PC-9 (cell line): ENCODE results near the gene SLC8A3. TPM values are rescaled to one million over a fixed set of nuclear protein-coding genes. Genes with fewer than 3 reads are reported as not detected.

Source experiments
- BruUV-seq: library from RNA; stranded (reverse); fragments of 400-500 nt; replicated peaks from 2 replicates; lab custom pipeline; 2021; lab: Mats Ljungman, UMichigan
- CTCF ChIA-PET: fragments of 300-600 bp; sonication (Branson Sonifier 250); formaldehyde crosslinking; loops from one replicate; lab custom pipeline; 2022; ENCODE audit warnings: antibody characterized with exemption; lab: Charles Lee
- POLR2A ChIA-PET: fragments of 300-600 bp; sonication (Branson Sonifier 250); formaldehyde crosslinking; loops from one replicate; lab custom pipeline; 2022; ENCODE audit warnings: antibody characterized with exemption; ENCODE audit not compliant: unreplicated experiment; lab: Charles Lee
- DNase-seq, 2 experiments: peaks; one replicate each; pipeline versions ENCODE4 v3.0.0 to v3.0.0-alpha.2; 2015 to 2022; ENCODE audit warnings: mixed read lengths in 1 of 2
- H2AFZ ChIP-seq: fragments of 200-600 bp; sonication (generic); 2 replicates; pipeline ENCODE4 v1.8.1; 2017; ENCODE audit warnings: antibody characterized with exemption
- H3F3A ChIP-seq: fragments of 200-600 bp; sonication (generic); 2 replicates; pipeline ENCODE4 v1.8.1; 2017; ENCODE audit warnings: antibody characterized with exemption, mild to moderate bottlenecking, low read depth; ENCODE audit not compliant: insufficient read depth
- H3K27ac ChIP-seq: fragments of 200-600 bp; sonication (generic); 2 replicates; pipeline ENCODE4 v1.6.1; 2016; ENCODE audit warnings: mixed run types
- H3K27me3 ChIP-seq: fragments of 200-600 bp; sonication (generic); 2 replicates; pipeline ENCODE4 v1.6.1; 2016; ENCODE audit warnings: low read depth, mixed run types; ENCODE audit not compliant: insufficient read depth
- H3K36me3 ChIP-seq: fragments of 200-600 bp; sonication (generic); 2 replicates; pipeline ENCODE4 v1.6.1; 2016; ENCODE audit warnings: low read depth, mixed run types
- H3K4me1 ChIP-seq: fragments of 200-600 bp; sonication (generic); replicated peaks from 2 replicates; pipeline ENCODE4 v1.6.1; 2016; ENCODE audit warnings: mixed run types; ENCODE audit not compliant: insufficient read depth
- H3K4me2 ChIP-seq: fragments of 200-600 bp; sonication (generic); 2 replicates; pipeline ENCODE4 v1.6.1; 2017; ENCODE audit warnings: mixed run types
- H3K4me3 ChIP-seq: fragments of 200-600 bp; sonication (generic); 2 replicates; pipeline ENCODE4 v1.6.1; 2016; ENCODE audit warnings: mixed run types
- H3K79me2 ChIP-seq: fragments of 200-600 bp; sonication (generic); 2 replicates; pipeline ENCODE4 v1.6.1; 2017; ENCODE audit warnings: low read depth, mixed run types
- H3K9me2 ChIP-seq: fragments of 200-600 bp; sonication (generic); 2 replicates; pipeline ENCODE4 v1.8.1; 2017; ENCODE audit warnings: mild to moderate bottlenecking; ENCODE audit not compliant: insufficient read depth
- H3K9me3 ChIP-seq: fragments of 200-600 bp; sonication (generic); 2 replicates; pipeline ENCODE4 v1.8.1; 2016; ENCODE audit warnings: low read depth; ENCODE audit not compliant: insufficient read depth
- H4K20me1 ChIP-seq: fragments of 200-600 bp; sonication (generic); 2 replicates; pipeline ENCODE4 v1.8.1; 2017; ENCODE audit not compliant: insufficient read depth
- CTCF ChIP-seq: fragments of 200-600 bp; sonication (generic); conservative IDR thresholded peaks from 2 replicates; pipeline ENCODE4 v1.6.1; 2017; ENCODE audit warnings: mixed run types, antibody characterized with exemption, mild to moderate bottlenecking, moderate library complexity
- EZH2 ChIP-seq: fragments of 200-600 bp; sonication (generic); IDR thresholded peaks from 2 replicates; pipeline ENCODE4 v1.8.0; 2017; ENCODE audit warnings: antibody characterized with exemption, low read depth
- intact Hi-C: fragments of 100-400 bp; cut with micrococcal nuclease; formaldehyde crosslinking; loops from one replicate; pipeline ENCODE4 v1.10.0; 2022; ENCODE audit not compliant: unreplicated experiment
- total RNA-seq: library from RNA; stranded (reverse); gene quantifications from 2 replicates; pipeline ENCODE4 v1.2.3, GENCODE V29; 2021

The SLC8A3 gene
- total RNA-seq, 1 experiment from 2014 or later: not detected

- DNase-seq: no peak
- Histone ChIP-seq H3K4me2 (no peak overlapping the region), H3K4me1 (no peaks in the 10 kb centered on the region), H3K27me3 (no peaks in the 10 kb centered on the region), H3K4me3 (no peak overlapping the region), H4K20me1 (no peaks in the 10 kb centered on the region), H2AFZ (no peak overlapping the region), H3K9me2 (no peaks in the 10 kb centered on the region), H3K36me3 (no peaks in the 10 kb centered on the region), H3K27ac (no peak overlapping the region), H3K79me2 (no peaks in the 10 kb centered on the region), H3F3A (no peaks in the 10 kb centered on the region), H3K9me3 (no peaks in the 10 kb centered on the region)
- BruUV-seq: no TSS peak
- intact Hi-C loops: no loop called here
- POLR2A ChIA-PET: no interaction called here
- CTCF ChIA-PET: no interaction called here
- TF ChIP-seq EZH2: no peak
Observed at GRCh38 chr14:70008284-70009262, 180.2 kb downstream of the SLC8A3 start.

- Histone ChIP-seq H3F3A (no peaks in the 10 kb centered on the region), H2AFZ (no peak overlapping the region), H3K4me3 (no peak overlapping the region), H3K79me2 (no peaks in the 10 kb centered on the region), H3K9me2 (no peaks in the 10 kb centered on the region), H3K27me3 (no peaks in the 10 kb centered on the region), H3K4me1 (no peaks in the 10 kb centered on the region), H3K36me3 (no peaks in the 10 kb centered on the region), H3K9me3 (no peaks in the 10 kb centered on the region), H3K27ac (no peak overlapping the region), H3K4me2 (no peak overlapping the region), H4K20me1 (no peaks in the 10 kb centered on the region)
- CTCF ChIA-PET: no interaction called here
- intact Hi-C loops: no loop called here
- no TSS peak for BruUV-seq
- POLR2A ChIA-PET: no interaction called here
- no peak for TF ChIP-seq EZH2
- TF ChIP-seq CTCF: no peak
- DNase-seq: no peak
Observed at GRCh38 chr14:70006699-70007098, 182.1 kb downstream of the SLC8A3 start.

- no peaks in the 10 kb centered on the region for H3F3A ChIP-seq
- no peaks in the 10 kb centered on the region for H3K9me3 ChIP-seq
- no TSS peak for BruUV-seq
- no peaks in the 10 kb centered on the region for H3K27me3 ChIP-seq
- no peaks in the 10 kb centered on the region for H3K79me2 ChIP-seq
- H2AFZ ChIP-seq: no peak overlapping the region
- POLR2A ChIA-PET: no interaction called here
- H3K4me1 ChIP-seq: 0 out of 2 replicates have a peak, but pooled peaks cover 3% of the 10 kb centered on the region
- H3K4me2 ChIP-seq: no peak overlapping the region
- H4K20me1 ChIP-seq: no peaks in the 10 kb centered on the region
- no peak overlapping the region for H3K4me3 ChIP-seq
- TF ChIP-seq EZH2 (no peak), CTCF (no peak)
- intact Hi-C loops: no loop called here
- no peaks in the 10 kb centered on the region for H3K9me2 ChIP-seq
- no peak for DNase-seq
- CTCF ChIA-PET: no interaction called here
- H3K36me3 ChIP-seq: no peaks in the 10 kb centered on the region
- H3K27ac ChIP-seq: no peak overlapping the region
Observed at GRCh38 chr14:70005281-70005805, 183.4 kb downstream of the SLC8A3 start.
